Smooth muscle cell (in vitro differentiated cells): ENCODE measurements around the gene CNTN5. TPM values are rescaled to one million over a fixed set of nuclear protein-coding genes. Genes with fewer than 3 reads are reported as not detected.
"Not testable (repeated sequence)": the region's sequence is repeated elsewhere in the genome, so short reads cannot be mapped to it uniquely, and the experiment has no call there.

Source experiments
- DNase-seq: peaks from one replicate; lab custom pipeline; 2025; ENCODE audit not compliant: unreplicated experiment; lab: John Stamatoyannopoulos, UW
- H2AFZ ChIP-seq: fragments of 200-600 bp; sonication (generic); 2 replicates; pipeline ENCODE4 v1.6.0; 2016; ENCODE audit warnings: antibody characterized with exemption, low read depth, mild to moderate bottlenecking
- H3F3A ChIP-seq: fragments of 200-600 bp; sonication (generic); 2 replicates; pipeline ENCODE4 v1.6.0; 2017; ENCODE audit warnings: antibody characterized with exemption, low read depth
- H3K27ac ChIP-seq: fragments of 200-600 bp; sonication (generic); 2 replicates; pipeline ENCODE4 v1.5.1; 2016; ENCODE audit warnings: low read depth, mild to moderate bottlenecking
- H3K27me3 ChIP-seq: fragments of 200-600 bp; sonication (generic); 2 replicates; pipeline ENCODE4 v1.6.1; 2016; ENCODE audit warnings: low read depth, mild to moderate bottlenecking
- H3K36me3 ChIP-seq: fragments of 200-600 bp; sonication (generic); 2 replicates; pipeline ENCODE4 v1.5.1; 2016; ENCODE audit warnings: low read depth
- H3K4me1 ChIP-seq: fragments of 200-600 bp; sonication (generic); 2 replicates; pipeline ENCODE4 v1.5.1; 2016; ENCODE audit warnings: low read depth
- H3K4me2 ChIP-seq: fragments of 200-600 bp; sonication (generic); 2 replicates; pipeline ENCODE4 v1.6.0; 2016; ENCODE audit warnings: mild to moderate bottlenecking
- H3K4me3 ChIP-seq: fragments of 200-600 bp; sonication (generic); 2 replicates; pipeline ENCODE4 v1.5.1; 2016; ENCODE audit warnings: mild to moderate bottlenecking
- H3K79me2 ChIP-seq: fragments of 200-600 bp; sonication (generic); 2 replicates; pipeline ENCODE4 v1.6.0; 2016; ENCODE audit warnings: low read depth, mild to moderate bottlenecking
- H3K9ac ChIP-seq: fragments of 200-600 bp; sonication (generic); 2 replicates; pipeline ENCODE4 v1.6.0; 2016; ENCODE audit warnings: low read depth
- H3K9me3 ChIP-seq: fragments of 200-600 bp; sonication (generic); replicated peaks from 2 replicates; pipeline ENCODE4 v1.5.1; 2016; ENCODE audit warnings: low read depth
- H4K20me1 ChIP-seq: fragments of 200-600 bp; sonication (generic); 2 replicates; pipeline ENCODE4 v1.6.0; 2016; ENCODE audit warnings: low read depth
- WGBS: methylation state at CpG from one replicate; pipeline ENCODE4 v1.1.7; 2016; ENCODE audit warnings: low lambda C conversion rate; 5-methylcytosine and 5-hydroxymethylcytosine counted together
- polyA plus RNA-seq: library from polyadenylated mRNA; unstranded; fragments of >200 nt; fragmentation: Nextera tagmentation; extraction: Ambion mirVana; gene quantifications from 2 replicates; pipeline ENCODE4 v1.2.1, GENCODE V29; 2016
- total RNA-seq: library from RNA; depleted of rRNA; stranded (reverse); fragments of >200 nt; gene quantifications from 2 replicates; pipeline ENCODE4 v1.2.3, GENCODE V29; 2014
- TF ChIP-seq, protein P1 (sequence below): fragments of 200-600 bp; sonication (generic); IDR thresholded peaks from 2 replicates; pipeline ENCODE4 v1.5.1; 2017; ENCODE audit warnings: borderline replicate concordance, mild to moderate bottlenecking, antibody characterized with exemption; ENCODE audit not compliant: insufficient read depth, poor library complexity, severe bottlenecking

The CNTN5 gene
- total and polyA plus RNA-seq, 2 experiments from 2014 or later, result 0.97 to 3.1 TPM

DNA sequence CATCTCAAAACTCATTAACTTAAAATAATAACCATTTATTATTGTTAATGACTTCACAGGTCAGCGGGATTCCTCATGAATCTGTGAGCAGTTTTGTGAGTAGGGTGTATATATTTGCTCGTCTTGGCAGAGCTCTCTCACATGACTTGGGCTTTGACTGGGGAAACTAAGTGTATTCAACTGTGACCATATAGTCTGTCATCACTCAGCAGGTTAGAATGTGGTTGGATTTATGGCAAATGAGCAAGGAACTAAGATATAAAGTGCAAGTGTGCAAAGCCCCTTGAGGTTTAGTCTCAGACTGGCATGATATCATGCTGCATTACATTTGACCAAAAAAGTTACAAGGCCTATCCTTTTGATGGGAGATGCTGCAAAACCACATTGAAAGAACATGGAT, 254.8 kb downstream of the CNTN5 start:
- H4K20me1 ChIP-seq, result no peaks in the 10 kb centered on the region
- H3K9ac ChIP-seq, result no peak overlapping the region
- H3K27me3 ChIP-seq, result no peaks in the 10 kb centered on the region
- no peak overlapping the region for H3K27ac ChIP-seq
- H3K36me3 ChIP-seq, result no peaks in the 10 kb centered on the region
- no peak for DNase-seq
- TF ChIP-seq, protein P1, sequence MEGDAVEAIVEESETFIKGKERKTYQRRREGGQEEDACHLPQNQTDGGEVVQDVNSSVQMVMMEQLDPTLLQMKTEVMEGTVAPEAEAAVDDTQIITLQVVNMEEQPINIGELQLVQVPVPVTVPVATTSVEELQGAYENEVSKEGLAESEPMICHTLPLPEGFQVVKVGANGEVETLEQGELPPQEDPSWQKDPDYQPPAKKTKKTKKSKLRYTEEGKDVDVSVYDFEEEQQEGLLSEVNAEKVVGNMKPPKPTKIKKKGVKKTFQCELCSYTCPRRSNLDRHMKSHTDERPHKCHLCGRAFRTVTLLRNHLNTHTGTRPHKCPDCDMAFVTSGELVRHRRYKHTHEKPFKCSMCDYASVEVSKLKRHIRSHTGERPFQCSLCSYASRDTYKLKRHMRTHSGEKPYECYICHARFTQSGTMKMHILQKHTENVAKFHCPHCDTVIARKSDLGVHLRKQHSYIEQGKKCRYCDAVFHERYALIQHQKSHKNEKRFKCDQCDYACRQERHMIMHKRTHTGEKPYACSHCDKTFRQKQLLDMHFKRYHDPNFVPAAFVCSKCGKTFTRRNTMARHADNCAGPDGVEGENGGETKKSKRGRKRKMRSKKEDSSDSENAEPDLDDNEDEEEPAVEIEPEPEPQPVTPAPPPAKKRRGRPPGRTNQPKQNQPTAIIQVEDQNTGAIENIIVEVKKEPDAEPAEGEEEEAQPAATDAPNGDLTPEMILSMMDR, result no peak
- no peaks in the 10 kb centered on the region for H3K4me1 ChIP-seq
- H3K4me2 ChIP-seq, result no peak overlapping the region
- H3K79me2 ChIP-seq, result no peaks in the 10 kb centered on the region
- no peak overlapping the region for H3K4me3 ChIP-seq
- H3K9me3 ChIP-seq, result no peaks in the 10 kb centered on the region
- no peak overlapping the region for H2AFZ ChIP-seq
- no peaks in the 10 kb centered on the region for H3F3A ChIP-seq
- WGBS, result 76% methylated on average over 2 of the region's 2 CpGs

DNA sequence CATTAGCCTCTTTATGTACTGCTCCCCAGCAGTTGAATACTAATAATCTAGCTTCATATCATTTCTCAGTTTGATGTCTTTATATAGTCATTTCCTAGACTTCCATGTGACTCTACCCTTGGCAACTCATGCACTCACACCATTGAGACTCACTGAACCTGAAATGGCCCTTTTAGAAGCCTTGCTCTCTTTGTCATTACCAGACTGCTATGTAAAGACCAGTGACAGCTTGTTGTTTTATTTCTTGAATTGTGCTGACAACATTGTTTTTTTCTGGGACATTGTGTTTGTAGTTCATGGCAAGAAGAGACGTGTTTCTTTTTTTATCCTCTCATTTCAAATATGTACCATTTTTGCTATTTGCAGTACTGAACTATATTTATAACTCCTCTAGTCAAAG, 256.5 kb downstream of the CNTN5 start:
- Histone ChIP-seq H4K20me1 (no peaks in the 10 kb centered on the region), H3K4me1 (no peaks in the 10 kb centered on the region), H3K27me3 (no peaks in the 10 kb centered on the region), H3K4me3 (no peak overlapping the region), H3K36me3 (no peaks in the 10 kb centered on the region), H3K79me2 (no peaks in the 10 kb centered on the region), H3K27ac (no peak overlapping the region), H3F3A (no peaks in the 10 kb centered on the region), H2AFZ (no peak overlapping the region), H3K4me2 (no peak overlapping the region), H3K9ac (no peak overlapping the region), H3K9me3 (no peaks in the 10 kb centered on the region)
- no peak for DNase-seq
- 95% methylated on average over 1 of the region's 1 CpG for WGBS
- TF ChIP-seq, protein P1, result no peak

DNA sequence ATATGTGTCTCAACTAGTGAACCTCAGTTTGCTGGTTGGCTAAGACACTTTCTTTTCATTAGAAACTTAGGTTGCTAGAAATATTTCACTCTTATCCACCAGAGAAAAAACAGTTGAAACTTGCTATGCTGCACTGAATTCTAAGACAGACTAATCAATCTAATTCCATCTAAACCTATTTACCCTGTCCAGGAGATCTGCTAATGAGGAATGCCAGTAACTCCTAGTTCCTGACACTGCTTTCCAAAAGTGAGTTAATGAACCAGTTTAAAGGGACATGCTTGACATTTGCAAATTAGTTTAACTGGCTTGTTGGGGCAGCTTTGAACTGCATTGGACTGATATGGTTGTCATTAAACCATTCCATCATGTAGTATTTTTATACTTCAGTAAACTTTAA, 258.5 kb downstream of the CNTN5 start:
- Histone ChIP-seq H3F3A (no peaks in the 10 kb centered on the region), H3K4me1 (no peaks in the 10 kb centered on the region), H3K27me3 (no peaks in the 10 kb centered on the region), H2AFZ (no peak overlapping the region), H3K79me2 (no peaks in the 10 kb centered on the region), H3K9ac (no peak overlapping the region), H3K36me3 (no peaks in the 10 kb centered on the region), H3K27ac (no peak overlapping the region), H3K4me2 (no peak overlapping the region), H3K9me3 (no peaks in the 10 kb centered on the region), H3K4me3 (no peak overlapping the region), H4K20me1 (no peaks in the 10 kb centered on the region)
- TF ChIP-seq, protein P1, result no peak
- no peak for DNase-seq

DNA sequence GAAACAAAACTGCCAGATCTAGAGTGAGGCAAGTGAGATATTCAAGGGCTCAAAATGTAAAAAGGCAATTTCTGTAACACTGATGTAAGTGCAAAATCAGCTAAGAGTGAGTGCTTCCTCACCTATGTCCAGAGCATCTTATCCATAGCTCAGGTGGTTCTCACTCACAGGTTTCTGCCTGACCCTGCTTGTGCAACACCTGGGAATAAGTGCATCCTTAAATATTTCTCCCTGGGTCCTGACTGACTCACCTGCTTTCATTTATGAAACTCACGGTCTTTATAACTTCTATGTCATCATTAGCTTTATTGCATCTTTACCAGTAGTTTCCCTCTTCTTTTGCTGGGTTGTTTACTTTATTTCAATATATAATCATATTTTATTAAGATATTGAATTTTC, 260.6 kb downstream of the CNTN5 start:
- H4K20me1 ChIP-seq, result no peaks in the 10 kb centered on the region

DNA sequence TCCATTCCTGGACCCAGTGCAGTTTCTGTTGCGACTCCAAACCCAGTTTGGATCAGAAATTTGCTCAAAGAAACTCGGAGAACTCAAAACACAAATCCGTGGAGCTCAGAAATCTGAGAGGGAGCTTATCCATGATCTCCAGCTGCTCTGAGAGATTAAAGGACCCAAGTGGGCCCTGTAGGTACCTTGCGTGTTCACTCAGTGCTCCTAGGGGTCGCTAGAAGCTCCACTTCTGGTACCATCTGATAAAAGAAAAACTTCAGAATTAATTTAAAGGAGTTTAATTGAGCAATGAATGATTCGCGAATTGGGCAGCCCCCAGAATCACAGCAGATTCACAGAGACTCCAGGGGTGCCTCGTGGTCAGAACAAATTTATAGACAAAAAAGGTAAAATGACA, 277.2 kb downstream of the CNTN5 start:
- not testable (repeated sequence) for H3K4me2 ChIP-seq, H3K9me3 ChIP-seq, H2AFZ ChIP-seq, H3K4me3 ChIP-seq, H3K27ac ChIP-seq, H3K9ac ChIP-seq, DNase-seq, H3K4me1 ChIP-seq, H3K27me3 ChIP-seq, H4K20me1 ChIP-seq, H3K79me2 ChIP-seq, H3F3A ChIP-seq, H3K36me3 ChIP-seq
- 74% methylated on average over 8 of the region's 8 CpGs for WGBS

More for the DNA sequence above, 260.6 kb downstream of the CNTN5 start:
- Histone ChIP-seq H3F3A (no peaks in the 10 kb centered on the region), H3K9me3 (no peaks in the 10 kb centered on the region), H3K27me3 (no peaks in the 10 kb centered on the region), H3K4me3 (no peak overlapping the region), H3K9ac (no peak overlapping the region), H3K4me2 (no peak overlapping the region), H3K27ac (no peak overlapping the region), H3K4me1 (no peaks in the 10 kb centered on the region), H3K36me3 (no peaks in the 10 kb centered on the region), H3K79me2 (no peaks in the 10 kb centered on the region), H2AFZ (no peak overlapping the region)
- WGBS, result 91% methylated on average over 1 of the region's 1 CpG
- TF ChIP-seq, protein P1, result no peak
- no peak for DNase-seq
